Right ventricle myocardium inferior (tissue), 1 donor: Measurements from ENCODE around the gene ISG20. TPM values are rescaled to one million over a fixed set of nuclear protein-coding genes. Genes with fewer than 3 reads are reported as not detected.

ENCODE experiments used
- ATAC-seq: fragments of 200-7000 bp; cut with Tn5 transposase; one replicate; pipeline ENCODE4 v1.9.1; 2020; ENCODE audit warnings: mild to moderate bottlenecking, moderate library complexity
- DNase-seq: peaks from one replicate; pipeline ENCODE4 v3.0.0; 2021; ENCODE audit errors: missing footprints
- intact Hi-C: fragments of 100-400 bp; cut with DNase I; formaldehyde crosslinking; loops from one replicate; pipeline ENCODE4 v1.11.0; 2022
- total RNA-seq: library from RNA; stranded (reverse); fragmentation: NEBNext Ultra II Directional; extraction: Animal tissue kit (Norgen Biotek cat#: 25700); gene quantifications from one replicate; pipeline ENCODE4 v1.2.1, GENCODE V29; 2021
- donor health status: DM: no; HTN: yes; CAD: no; lungs with severe emphysema.

ISG20 gene
- total RNA-seq, 1 donor from 2014 or later, result 1.8 TPM

- DNase-seq (peak; percentile 70), ATAC-seq (peak; percentile 34)
- intact Hi-C loops, result no loop called here
Measured at GRCh38 chr15:88649286-88649733, 10.5 kb downstream of the ISG20 start.

GRCh38 chr15:88649753-88650551 lies 11.1 kb downstream of the ISG20 start:
- ATAC-seq (no peak), DNase-seq (no peak)
- intact Hi-C loops, result no loop called here

- ATAC-seq (no peak), DNase-seq (no peak)
- intact Hi-C loops, result no loop called here
Measured at GRCh38 chr15:88650556-88650955, 11.7 kb downstream of the ISG20 start.

GRCh38 chr15:88651136-88651732 lies 12.4 kb downstream of the ISG20 start:
- DNase-seq, result no peak
- intact Hi-C loops, result no loop called here
- ATAC-seq, result no peak

GRCh38 chr15:88651971-88652370 lies 13.2 kb downstream of the ISG20 start:
- intact Hi-C loops, result no loop called here
- ATAC-seq (no peak), DNase-seq (no peak)

GRCh38 chr15:88652456-88653199 lies 13.8 kb downstream of the ISG20 start:
- intact Hi-C loops, result no loop called here
- DNase-seq (no peak), ATAC-seq (no peak)

- DNase-seq (no peak), ATAC-seq (no peak)
- intact Hi-C loops, result no loop called here
Measured at GRCh38 chr15:88653200-88654064, 14.6 kb downstream of the ISG20 start.

- ATAC-seq (no peak), DNase-seq (no peak)
- intact Hi-C loops, result no loop called here
Measured at GRCh38 chr15:88654430-88655102, 15.8 kb downstream of the ISG20 start.

GRCh38 chr15:88655103-88655553 lies 16.3 kb downstream of the ISG20 start:
- DNase-seq (no peak), ATAC-seq (no peak)
- intact Hi-C loops, result no loop called here

GRCh38 chr15:88655800-88656488 lies 17.1 kb downstream of the ISG20 start:
- ATAC-seq (no peak), DNase-seq (no peak)
- intact Hi-C loops, result no loop called here

- intact Hi-C loops, result no loop called here
- DNase-seq (peak; percentile 74), ATAC-seq (no peak)
Measured at GRCh38 chr15:88656760-88657221, 18.0 kb downstream of the ISG20 start.

GRCh38 chr15:88657326-88658069 lies 18.7 kb downstream of the ISG20 start:
- DNase-seq (no peak), ATAC-seq (no peak)
- intact Hi-C loops, result loop anchor here (2.0 kb wide), 1 partner anchor 177 kb away; no protein-coding TSS in a partner anchor

- no peak for ATAC-seq
- intact Hi-C loops, result loop anchor here (2.0 kb wide), 1 partner anchor 176 kb away; no protein-coding TSS in a partner anchor
- no peak for DNase-seq
Measured at GRCh38 chr15:88658070-88658965, 19.5 kb downstream of the ISG20 start.

- intact Hi-C loops, result loop anchor here (2.0 kb wide), 1 partner anchor 176 kb away; no protein-coding TSS in a partner anchor
- no peak for ATAC-seq
Measured at GRCh38 chr15:88658972-88659931, 20.4 kb downstream of the ISG20 start.

More at GRCh38 chr15:88658972-88659931, 20.4 kb downstream of the ISG20 start:
- DNase-seq, result no peak
